IMR-90 (cell line): ENCODE results near the gene GPR107. TPM values are rescaled to one million over a fixed set of nuclear protein-coding genes. Genes with fewer than 3 reads are reported as not detected.
A peak's percentile ranks its signal among the peaks of the same experiment; 100 is the strongest.

Experiments
- ATAC-seq: fragments of 200-7000 bp; cut with Tn5 transposase; 2 replicates; pipeline ENCODE4 v1.9.1; 2020; ENCODE audit warnings: low read depth, mild to moderate bottlenecking, moderate library complexity
- BruUV-seq: library from RNA; stranded (reverse); fragments of 400-500 nt; replicated peaks from 2 replicates; lab custom pipeline; 2021; lab: Mats Ljungman, UMichigan
- CTCF ChIA-PET: fragments of 300-600 bp; formaldehyde crosslinking; extraction: SDS; loops from one replicate; lab custom pipeline; 2021; ENCODE audit warnings: antibody characterized with exemption; lab: Yijun Ruan, JAX
- POLR2A ChIA-PET: fragments of 300-600 bp; sonication (Branson Sonifier 250); formaldehyde crosslinking; loops from one replicate; lab custom pipeline; 2022; ENCODE audit warnings: antibody characterized with exemption; ENCODE audit not compliant: unreplicated experiment; lab: Charles Lee
- DNase-seq: peaks from one replicate; pipeline ENCODE4 v3.0.0; 2013
- H2AFZ ChIP-seq: replicated peaks from 2 replicates; pipeline ENCODE3; 2013; ENCODE audit warnings: low read length, mild to moderate bottlenecking; ENCODE audit not compliant: poor library complexity
- H2AK5ac ChIP-seq: 2 replicates; pipeline ENCODE4 v1.6.1; 2013; ENCODE audit warnings: low read depth, low read length, inconsistent platforms
- H2AK9ac ChIP-seq: replicated peaks from 2 replicates; pipeline ENCODE3; 2013; ENCODE audit warnings: mild to moderate bottlenecking, low read depth, low read length, moderate library complexity; ENCODE audit not compliant: poor library complexity
- H2BK120ac ChIP-seq: 2 replicates; pipeline ENCODE4 v1.6.1; 2013; ENCODE audit warnings: low read depth, low read length, inconsistent platforms
- H2BK15ac ChIP-seq: 3 replicates; pipeline ENCODE4 v1.6.1; 2013; ENCODE audit warnings: low read depth, low read length, inconsistent platforms
- H2BK20ac ChIP-seq: 2 replicates; pipeline ENCODE4 v1.6.1; 2013; ENCODE audit warnings: low read depth, mild to moderate bottlenecking, inconsistent platforms, low read length, moderate library complexity
- H2BK5ac ChIP-seq: 2 replicates; pipeline ENCODE4 v1.6.1; 2013; ENCODE audit warnings: mild to moderate bottlenecking, low read depth, low read length, inconsistent platforms; ENCODE audit not compliant: poor library complexity, severe bottlenecking
- H3K14ac ChIP-seq: replicated peaks from 2 replicates; pipeline ENCODE4 v1.6.1; 2013; ENCODE audit warnings: low read depth, low read length, inconsistent platforms
- H3K18ac ChIP-seq: 2 replicates; pipeline ENCODE4 v1.6.1; 2013; ENCODE audit warnings: low read depth, low read length, control low read depth
- H3K23ac ChIP-seq: 2 replicates; pipeline ENCODE4 v1.6.1; 2013; ENCODE audit warnings: low read depth, low read length, inconsistent platforms
- H3K27ac ChIP-seq: 2 replicates; pipeline ENCODE4 v1.5.1; 2013; ENCODE audit warnings: mild to moderate bottlenecking, control low read depth, low read length; ENCODE audit not compliant: insufficient read depth
- H3K27me3 ChIP-seq: 2 replicates; pipeline ENCODE4 v1.6.1; 2013; ENCODE audit warnings: low read length; ENCODE audit not compliant: control insufficient read depth, insufficient read depth
- H3K36me3 ChIP-seq: 2 replicates; pipeline ENCODE4 v1.6.1; 2013; ENCODE audit warnings: low read length, mixed read lengths; ENCODE audit not compliant: control insufficient read depth, insufficient read depth
- H3K4ac ChIP-seq: 2 replicates; pipeline ENCODE4 v1.6.1; 2013; ENCODE audit warnings: low read depth, low read length, inconsistent platforms
- H3K4me1 ChIP-seq: 2 replicates; pipeline ENCODE4 v1.6.1; 2013; ENCODE audit warnings: low read length, mixed read lengths; ENCODE audit not compliant: control insufficient read depth, insufficient read depth
- H3K4me2 ChIP-seq: 2 replicates; pipeline ENCODE4 v1.6.1; 2013; ENCODE audit warnings: low read depth, mild to moderate bottlenecking, control low read depth, low read length, moderate library complexity
- H3K4me3 ChIP-seq: 2 replicates; pipeline ENCODE4 v1.5.1; 2013; ENCODE audit warnings: low read depth, mild to moderate bottlenecking, control low read depth, low read length, moderate library complexity; ENCODE audit not compliant: insufficient read depth
- H3K56ac ChIP-seq: 2 replicates; pipeline ENCODE4 v1.6.1; 2013; ENCODE audit warnings: low read length, inconsistent platforms; ENCODE audit not compliant: insufficient read depth; ENCODE audit errors: extremely low read depth
- H3K79me1 ChIP-seq, 2 experiments: 2 replicates each; pipeline ENCODE4 v1.6.1; 2013; ENCODE audit warnings: low read length in 2 of 2, inconsistent platforms in 1 of 2, low read depth in 1 of 2
- H3K9ac ChIP-seq: 2 replicates; pipeline ENCODE4 v1.6.1; 2013; ENCODE audit warnings: low read depth, low read length, control low read depth
- H3K9me1 ChIP-seq: 2 replicates; pipeline ENCODE4 v1.6.1; 2013; ENCODE audit warnings: low read length, inconsistent platforms; ENCODE audit not compliant: insufficient read depth
- H3K9me3 ChIP-seq: 2 replicates; pipeline ENCODE4 v1.6.1; 2013; ENCODE audit warnings: low read length; ENCODE audit not compliant: control insufficient read depth, insufficient read depth
- H4K20me1 ChIP-seq: 2 replicates; pipeline ENCODE4 v1.6.1; 2013; ENCODE audit warnings: low read length, inconsistent platforms; ENCODE audit not compliant: insufficient read depth
- H4K5ac ChIP-seq: 2 replicates; pipeline ENCODE4 v1.6.1; 2013; ENCODE audit warnings: mild to moderate bottlenecking, low read depth, low read length, control low read depth
- H4K8ac ChIP-seq, 2 experiments: 2 replicates each; pipeline ENCODE4 v1.6.1; 2013; ENCODE audit warnings: low read depth in 2 of 2, low read length in 2 of 2, control low read depth in 1 of 2, inconsistent platforms in 1 of 2
- H4K91ac ChIP-seq: 2 replicates; pipeline ENCODE4 v1.6.1; 2013; ENCODE audit warnings: low read depth, low read length, inconsistent platforms; ENCODE audit not compliant: insufficient read depth
- BHLHE40 ChIP-seq: fragments of 150-350 bp; IDR thresholded peaks from 2 replicates; pipeline ENCODE4 v1.6.1; 2016; ENCODE audit warnings: mild to moderate bottlenecking, low read depth, low read length
- CEBPB ChIP-seq: IDR thresholded peaks from 2 replicates; pipeline ENCODE4 v1.6.1; 2012; ENCODE audit warnings: low read depth, low read length, improper control_type of control experiment
- CHD1 ChIP-seq: IDR thresholded peaks from 2 replicates; pipeline ENCODE4 v1.6.1; 2012; ENCODE audit warnings: low read depth, low read length, improper control_type of control experiment
- ELK1 ChIP-seq: fragments of 150-350 bp; IDR thresholded peaks from 2 replicates; pipeline ENCODE4 v1.6.1; 2016; ENCODE audit warnings: low read depth, mild to moderate bottlenecking, low read length, moderate library complexity, borderline replicate concordance
- MAFK ChIP-seq: IDR thresholded peaks from 2 replicates; pipeline ENCODE4 v1.6.1; 2012; ENCODE audit warnings: low read depth, low read length, improper control_type of control experiment
- MAZ ChIP-seq: IDR thresholded peaks from 2 replicates; pipeline ENCODE4 v1.6.1; 2012; ENCODE audit warnings: low read depth, mild to moderate bottlenecking, low read length, improper control_type of control experiment, moderate library complexity, borderline replicate concordance
- NFE2L2 ChIP-seq: fragments of 150-350 bp; IDR thresholded peaks from 2 replicates; pipeline ENCODE4 v1.6.1; 2016; ENCODE audit warnings: low read depth, mild to moderate bottlenecking, low read length
- POLR2A ChIP-seq: IDR thresholded peaks from 2 replicates; pipeline ENCODE4 v1.6.1; 2012; ENCODE audit warnings: mild to moderate bottlenecking, low read depth, low read length
- RAD21 ChIP-seq: IDR thresholded peaks from 2 replicates; pipeline ENCODE4 v1.6.1; 2012; ENCODE audit warnings: low read length, improper control_type of control experiment
- RCOR1 ChIP-seq: IDR thresholded peaks from 2 replicates; pipeline ENCODE4 v1.6.1; 2012; ENCODE audit warnings: mild to moderate bottlenecking, low read length, improper control_type of control experiment; ENCODE audit not compliant: insufficient replicate concordance
- RFX5 ChIP-seq: IDR thresholded peaks from 2 replicates; pipeline ENCODE4 v1.8.0; 2012; ENCODE audit warnings: low read depth, mild to moderate bottlenecking, low read length, moderate library complexity
- SMC3 ChIP-seq: fragments of 150-350 bp; IDR thresholded peaks from 2 replicates; pipeline ENCODE4 v1.6.1; 2016; ENCODE audit warnings: low read depth, mild to moderate bottlenecking, antibody characterized with exemption, low read length, moderate library complexity
- WGBS, 2 experiments: methylation state at CpG; one replicate each; pipeline versions ENCODE4 v1.1.5 to v1.1.7; 2013; ENCODE audit warnings: missing lambda C conversion rate in 2 of 2; ENCODE audit not compliant: insufficient read length in 1 of 2; ENCODE audit errors: extremely low coverage in 2 of 2; 5-methylcytosine and 5-hydroxymethylcytosine counted together
- dilution Hi-C: fragments of 300-500 bp; cut with HindIII; formaldehyde crosslinking; loops from one replicate; pipeline ENCODE4 v1.14.3; 2018; ENCODE audit warnings: low sequenced_read_pairs; ENCODE audit not compliant: unreplicated experiment
- in situ Hi-C: fragments of 300-500 bp; cut with MboI; formaldehyde crosslinking; loops from 3 replicates; pipeline ENCODE4 v1.14.3; 2019; ENCODE audit warnings: low sequenced_read_pairs, inconsistent platforms, mixed read lengths
- intact Hi-C: fragments of 100-400 bp; cut with micrococcal nuclease; formaldehyde crosslinking; loops from 2 replicates; pipeline ENCODE4 v1.10.0; 2022
- polyA plus RNA-seq, 3 experiments: library from polyadenylated mRNA; depleted of rRNA; stranded (reverse); fragments of >200 nt; gene quantifications; 2 replicates each; pipeline ENCODE4 v1.2.3, GENCODE V29; 2012; ENCODE audit warnings: low replicate concordance in 1 of 3
- total RNA-seq: library from RNA; depleted of rRNA; stranded (reverse); fragments of >200 nt; gene quantifications from 2 replicates; pipeline ENCODE4 v1.2.3, GENCODE V29; 2012
- TF ChIP-seq, protein P1 (sequence below): fragments of 150-350 bp; IDR thresholded peaks from 2 replicates; pipeline ENCODE4 v1.6.1; 2017; ENCODE audit warnings: mild to moderate bottlenecking, antibody characterized with exemption, low read length, low read depth
- TF ChIP-seq, protein P2 (sequence below): conservative IDR thresholded peaks from 2 replicates; pipeline ENCODE4 v1.5.1; 2012; ENCODE audit warnings: mild to moderate bottlenecking, low read depth, low read length, improper control_type of control experiment

Gene GPR107
- total and polyA plus RNA-seq, 2 of the 4 experiments (the other 2 are of a cell fraction), result 16.7 to 21.6 TPM

- Histone ChIP-seq H4K5ac (no peak overlapping the region), H2BK120ac (no peak overlapping the region; the same call in 1 of the 2 replicates), H3K23ac (peak overlapping the region; percentile 40; the same call in 1 of the 2 replicates), H3K4me2 (no peak overlapping the region), H3K56ac (no peak overlapping the region), H3K9me1 (peaks cover 38% of the 10 kb centered on the region), H2BK20ac (no peak overlapping the region; the same call in 1 of the 2 replicates), H2AK5ac (peak overlapping the region; percentile 44; the same call in 1 of the 2 replicates), H3K9me3 (no peaks in the 10 kb centered on the region), H3K4me3 (no peak overlapping the region), H2BK5ac (no peak overlapping the region), H2BK15ac (no peak overlapping the region), H2AK9ac (no peak overlapping the region), H4K20me1 (peaks cover 75% of the 10 kb centered on the region), H3K4ac (peak overlapping the region; percentile 1; the same call in 1 of the 2 replicates), H4K91ac (no peak overlapping the region), H3K27me3 (no peaks in the 10 kb centered on the region), H3K14ac (peak overlapping the region; percentile 82; the same call in 1 of the 2 replicates), H3K36me3 (no peaks in the 10 kb centered on the region), H2AFZ (no peak overlapping the region), H4K8ac (no peak overlapping the region), H3K27ac (no peak overlapping the region), H3K79me1 (peaks cover 29 to 96% of the 10 kb centered on the region in 2 experiments), H3K9ac (no peak overlapping the region), H3K4me1 (peaks cover 46% of the 10 kb centered on the region), H3K18ac (no peak overlapping the region)
- CTCF ChIA-PET, result interaction anchor here (0.6 kb wide), 1 partner anchor 346 kb away, joined by 4 read pairs; no protein-coding TSS in a partner anchor
- no TSS peak for BruUV-seq
- POLR2A ChIA-PET, result no interaction called here
- TF ChIP-seq, protein P1, sequence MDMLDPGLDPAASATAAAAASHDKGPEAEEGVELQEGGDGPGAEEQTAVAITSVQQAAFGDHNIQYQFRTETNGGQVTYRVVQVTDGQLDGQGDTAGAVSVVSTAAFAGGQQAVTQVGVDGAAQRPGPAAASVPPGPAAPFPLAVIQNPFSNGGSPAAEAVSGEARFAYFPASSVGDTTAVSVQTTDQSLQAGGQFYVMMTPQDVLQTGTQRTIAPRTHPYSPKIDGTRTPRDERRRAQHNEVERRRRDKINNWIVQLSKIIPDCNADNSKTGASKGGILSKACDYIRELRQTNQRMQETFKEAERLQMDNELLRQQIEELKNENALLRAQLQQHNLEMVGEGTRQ, result no peak
- TF ChIP-seq POLR2A, result no peak
- no peak for TF ChIP-seq MAZ
- TF ChIP-seq CEBPB, result no peak
- no peak for TF ChIP-seq RFX5
- TF ChIP-seq, protein P2, sequence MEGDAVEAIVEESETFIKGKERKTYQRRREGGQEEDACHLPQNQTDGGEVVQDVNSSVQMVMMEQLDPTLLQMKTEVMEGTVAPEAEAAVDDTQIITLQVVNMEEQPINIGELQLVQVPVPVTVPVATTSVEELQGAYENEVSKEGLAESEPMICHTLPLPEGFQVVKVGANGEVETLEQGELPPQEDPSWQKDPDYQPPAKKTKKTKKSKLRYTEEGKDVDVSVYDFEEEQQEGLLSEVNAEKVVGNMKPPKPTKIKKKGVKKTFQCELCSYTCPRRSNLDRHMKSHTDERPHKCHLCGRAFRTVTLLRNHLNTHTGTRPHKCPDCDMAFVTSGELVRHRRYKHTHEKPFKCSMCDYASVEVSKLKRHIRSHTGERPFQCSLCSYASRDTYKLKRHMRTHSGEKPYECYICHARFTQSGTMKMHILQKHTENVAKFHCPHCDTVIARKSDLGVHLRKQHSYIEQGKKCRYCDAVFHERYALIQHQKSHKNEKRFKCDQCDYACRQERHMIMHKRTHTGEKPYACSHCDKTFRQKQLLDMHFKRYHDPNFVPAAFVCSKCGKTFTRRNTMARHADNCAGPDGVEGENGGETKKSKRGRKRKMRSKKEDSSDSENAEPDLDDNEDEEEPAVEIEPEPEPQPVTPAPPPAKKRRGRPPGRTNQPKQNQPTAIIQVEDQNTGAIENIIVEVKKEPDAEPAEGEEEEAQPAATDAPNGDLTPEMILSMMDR, result no peak
- TF ChIP-seq RCOR1, result no peak
- no peak for TF ChIP-seq BHLHE40
- TF ChIP-seq ELK1, result no peak
- no peak for TF ChIP-seq RAD21
- TF ChIP-seq NFE2L2, result no peak
- no peak for TF ChIP-seq CHD1
- TF ChIP-seq SMC3, result no peak
- no peak for TF ChIP-seq MAFK
- dilution Hi-C loops (no loop called here), intact Hi-C loops (no loop called here), in situ Hi-C loops (no loop called here)
- DNase-seq (no peak), ATAC-seq (no peak)
- no CpG with 5 or more reads among the region's 7 CpGs for WGBS, 2 experiments
These were observed 135.3 kb downstream of the GPR107 start for GRCh38 chr9:130188860-130189481.
